ENCODE results near the gene RPTOR.
A peak's percentile ranks its signal among the peaks of the same experiment; 100 is the strongest.
"Not testable (repeated sequence)": the region's sequence is repeated elsewhere in the genome, so short reads cannot be mapped to it uniquely, and the experiment has no call there.

RPTOR gene

DNA sequence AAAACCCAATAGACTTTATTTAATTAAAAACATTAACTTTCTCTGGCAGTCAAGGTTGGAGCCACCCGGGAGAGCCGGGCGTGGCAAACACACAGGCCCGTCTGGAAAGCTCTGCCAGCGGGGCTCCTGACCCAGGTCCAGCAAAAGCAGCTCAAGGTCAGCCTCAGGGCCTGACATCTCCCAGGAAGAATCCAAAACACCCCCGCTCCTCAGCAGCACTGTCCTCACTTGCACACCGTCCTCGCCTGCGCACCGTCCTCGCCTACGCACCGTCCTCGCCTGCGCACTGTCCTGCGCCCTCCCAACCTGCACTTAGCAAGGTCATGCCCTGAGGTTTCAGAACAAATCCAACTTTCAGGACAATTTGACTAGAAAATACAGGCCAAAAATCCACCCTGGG, 31.4 kb upstream of the RPTOR start:
- no peak for DNase-seq

DNA sequence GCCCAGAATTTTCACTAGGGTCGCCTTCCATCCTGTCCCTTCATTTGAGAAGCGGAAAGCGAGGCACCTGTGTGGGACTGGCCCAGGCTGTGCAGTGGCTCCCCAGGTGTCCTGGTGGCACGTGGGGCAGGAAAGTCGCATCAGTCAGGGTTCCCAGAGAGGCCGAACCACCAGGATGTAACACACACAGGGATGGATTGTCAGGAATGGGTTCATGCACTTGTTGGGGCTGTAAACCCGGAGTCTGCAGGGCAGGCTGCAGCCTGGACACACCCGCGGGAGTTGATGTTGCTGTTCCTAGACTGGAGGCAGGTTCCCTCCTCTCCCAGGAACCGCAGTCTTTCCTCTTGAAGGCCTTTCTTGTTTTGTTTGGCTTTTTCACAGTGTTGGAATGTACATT, 30.7 kb upstream of the RPTOR start:
- no peak for DNase-seq

DNA sequence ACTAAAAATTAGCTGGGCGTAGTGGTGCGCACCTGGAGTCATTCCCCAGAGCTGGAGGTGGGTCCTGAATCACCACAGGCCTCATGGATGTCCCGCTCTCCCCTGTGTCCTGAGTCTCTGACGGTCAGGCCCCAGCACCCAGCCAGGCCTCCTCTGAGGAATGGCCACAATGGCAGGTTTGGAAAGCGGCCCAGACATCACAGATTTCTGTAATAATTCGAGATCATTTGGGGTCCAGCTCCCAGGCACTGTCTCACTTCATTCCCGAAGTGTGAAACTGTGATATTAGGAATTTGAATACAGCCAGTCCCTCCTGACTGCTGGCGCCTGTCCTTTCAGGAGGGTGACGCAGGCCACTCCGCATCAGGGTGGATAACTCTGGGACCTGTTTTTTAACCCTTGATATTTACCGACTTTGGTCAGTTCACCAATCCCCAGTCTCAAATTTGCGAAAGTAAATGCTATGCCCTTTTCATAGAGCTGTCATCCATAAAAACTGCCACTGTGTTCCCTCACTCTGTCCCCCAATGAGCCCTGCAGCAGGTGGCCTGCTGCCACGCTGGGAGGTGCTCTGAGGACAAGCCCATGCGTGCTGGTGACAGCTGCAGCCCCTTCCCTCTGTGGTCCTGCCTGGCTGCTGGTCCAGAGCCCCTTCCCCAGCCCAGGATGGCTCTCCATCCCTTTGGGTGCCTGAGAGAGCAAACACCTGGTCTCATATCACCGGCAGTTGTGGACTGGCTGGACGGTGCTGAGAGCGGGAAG, 28.3 kb upstream of the RPTOR start:
- DNase-seq = peak in 1 of 3 experiments; percentile 39

DNA sequence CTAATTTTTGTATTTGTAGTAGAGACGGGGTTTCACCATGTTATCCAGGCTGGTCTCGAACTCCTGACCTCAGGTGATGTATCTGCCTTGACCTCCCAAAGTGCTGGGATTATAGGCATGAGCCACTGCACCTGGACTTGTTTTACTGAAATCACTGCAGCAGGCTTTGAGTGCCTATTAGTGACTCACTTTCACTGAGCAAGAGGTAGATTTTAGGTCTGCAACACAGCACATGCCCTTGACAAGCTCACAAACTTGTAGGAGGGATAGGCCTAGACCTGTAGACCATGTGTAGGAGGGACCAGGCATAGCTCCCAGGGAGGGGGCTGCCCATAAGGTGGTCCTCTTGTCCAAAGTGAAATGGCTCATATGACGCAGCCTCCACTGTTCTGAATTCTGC, 27.0 kb upstream of the RPTOR start:
- no peak for DNase-seq

DNA sequence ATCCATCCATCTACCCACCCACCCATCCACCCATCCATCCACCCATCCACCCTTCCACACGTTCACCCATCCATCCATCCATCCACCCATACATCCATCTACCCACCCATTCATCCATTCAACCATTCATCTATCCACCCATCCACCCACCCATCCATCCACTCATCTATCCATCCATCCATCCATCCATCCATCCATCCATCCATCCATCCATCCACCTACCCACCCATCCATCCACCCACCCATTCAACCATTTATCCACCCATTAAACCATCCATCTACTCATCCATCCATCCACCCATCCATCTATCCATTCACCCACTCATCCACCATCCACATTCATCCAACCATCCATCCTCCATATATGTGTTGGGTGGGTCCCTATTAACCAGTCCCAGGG, 26.2 kb upstream of the RPTOR start:
- DNase-seq = no peak

DNA sequence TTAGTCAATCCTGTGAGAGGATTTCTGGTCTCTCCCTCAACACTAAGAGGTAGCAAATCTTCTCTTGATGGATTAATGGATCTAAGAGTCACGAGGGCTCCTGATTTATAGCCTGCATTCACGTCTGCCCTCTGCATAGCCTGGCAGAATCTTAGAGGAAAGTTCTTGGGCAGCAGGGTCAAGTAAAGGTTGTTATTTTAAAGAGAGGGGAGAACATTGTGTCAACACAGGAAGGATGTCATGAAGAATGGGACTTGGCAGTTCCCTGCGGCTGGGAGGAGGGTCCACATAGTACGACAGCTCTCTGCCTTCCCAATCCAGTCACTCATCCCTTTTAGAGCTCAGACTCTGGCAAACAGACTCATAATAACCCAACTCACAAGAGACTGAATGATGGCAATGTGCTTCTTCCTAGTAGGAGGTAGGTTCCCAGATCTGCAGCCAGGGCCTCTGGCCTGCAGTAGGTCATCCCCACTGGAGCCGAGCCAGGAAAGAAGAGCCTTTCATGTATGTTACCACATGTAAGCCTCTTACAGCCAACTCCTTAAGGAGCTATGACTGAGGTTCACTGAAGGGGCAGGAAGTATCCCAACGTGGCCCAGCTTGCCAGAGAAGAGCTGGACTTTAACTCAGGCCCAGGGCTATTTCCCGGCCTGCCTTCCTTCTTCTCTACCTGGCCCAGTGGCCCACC, 25.4 kb upstream of the RPTOR start:
- DNase-seq = no peak

DNA sequence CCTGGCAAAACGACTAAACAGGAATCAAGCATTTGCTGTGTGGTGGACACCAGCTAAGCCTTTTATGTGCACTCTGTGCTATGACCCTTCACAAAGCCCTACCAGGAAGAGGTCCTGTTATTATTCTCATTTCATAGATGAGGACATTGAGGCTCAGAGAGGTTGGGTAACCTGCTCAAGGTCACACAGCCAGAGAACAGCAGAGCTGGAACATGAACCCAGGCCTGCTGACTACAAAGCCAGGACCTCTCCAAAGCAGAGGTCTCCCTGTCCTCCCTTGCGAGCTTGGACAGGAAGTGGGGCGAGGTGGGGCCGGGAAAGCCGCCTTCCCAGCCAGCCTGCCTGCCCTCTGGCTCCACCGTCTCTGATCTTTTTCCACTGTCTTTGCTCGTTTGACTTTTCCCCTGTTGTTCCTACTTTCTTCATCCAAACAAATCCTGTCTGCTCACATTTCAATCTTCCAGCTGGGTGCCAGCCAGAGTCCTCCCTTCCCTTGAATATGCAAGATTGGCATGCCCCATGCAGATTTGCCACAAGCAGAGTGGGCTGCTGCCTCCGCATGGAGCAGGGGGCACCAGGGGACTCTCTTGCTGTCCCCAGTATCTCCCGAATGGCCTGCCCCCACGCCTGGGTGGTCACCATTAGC, 23.7 kb upstream of the RPTOR start:
- no peak for DNase-seq

DNA sequence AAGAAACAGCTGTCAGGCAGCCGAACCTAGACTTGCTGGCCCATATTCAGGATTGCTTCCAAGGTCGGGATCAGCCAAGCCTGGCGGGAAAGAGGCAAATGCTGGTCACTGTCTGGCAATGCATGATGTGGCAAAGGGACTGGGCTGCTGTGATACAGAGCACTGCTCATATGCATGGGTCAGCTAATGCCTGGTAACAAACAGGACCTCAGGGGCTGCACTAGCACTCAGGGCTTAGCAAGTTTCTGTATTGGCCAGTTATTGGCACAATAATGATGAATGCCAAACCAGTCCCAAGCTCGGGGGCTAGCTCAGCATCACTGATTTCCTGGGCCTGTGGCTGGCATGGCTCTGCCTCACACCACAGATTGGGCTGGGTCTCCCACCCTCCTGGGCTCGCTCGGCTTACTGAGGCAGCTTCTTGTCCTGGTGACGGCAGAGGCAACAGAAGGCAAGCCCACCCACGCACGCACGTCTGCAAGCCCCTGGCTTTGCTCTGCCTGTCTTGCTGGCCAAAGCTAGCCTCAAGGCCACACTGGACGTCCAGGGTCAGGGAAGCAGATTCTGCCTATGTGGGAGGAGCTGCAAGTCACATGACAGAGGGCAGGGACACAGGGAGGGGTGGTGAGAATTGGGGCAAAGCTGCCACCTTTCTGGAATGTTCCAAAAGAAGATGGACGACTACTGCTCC, 21.4 kb upstream of the RPTOR start:
- DNase-seq = no peak

DNA sequence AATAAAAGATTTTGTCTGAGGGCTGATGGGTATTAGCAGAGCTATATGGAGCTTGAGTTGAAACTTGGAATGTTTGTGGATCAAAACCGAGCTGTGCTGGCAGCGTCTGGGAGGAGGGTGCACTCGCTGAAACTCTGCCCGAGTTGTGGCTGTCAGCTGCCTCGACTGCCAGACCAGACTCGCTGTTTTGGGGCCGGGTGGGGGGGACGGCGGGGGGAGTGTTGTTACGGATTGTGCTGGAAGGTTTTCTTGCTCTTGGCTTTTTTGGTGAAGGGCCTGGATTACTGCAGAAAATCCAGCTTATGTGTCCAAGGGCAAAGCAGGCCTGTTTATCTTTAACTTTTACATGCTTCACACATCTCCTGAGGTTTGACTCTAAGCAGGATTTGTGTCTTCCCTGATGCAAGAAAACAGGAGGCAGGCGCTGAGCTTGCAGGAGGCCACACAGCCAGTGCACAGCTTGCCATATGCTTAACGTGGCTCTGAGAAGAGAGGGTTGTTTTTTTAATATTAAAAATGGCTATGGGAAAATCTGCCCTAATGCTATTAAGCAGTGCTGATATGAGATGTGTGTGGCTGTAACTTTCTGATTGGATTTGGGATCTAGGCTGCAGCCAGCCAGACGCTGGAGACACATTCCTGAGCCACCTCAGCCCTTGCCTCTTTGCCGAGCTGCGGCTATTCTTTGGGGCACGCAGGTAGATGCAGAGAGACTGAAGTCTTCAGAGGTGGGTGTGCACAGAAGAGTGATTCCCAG, 20.5 kb upstream of the RPTOR start:
- no peak for DNase-seq

DNA sequence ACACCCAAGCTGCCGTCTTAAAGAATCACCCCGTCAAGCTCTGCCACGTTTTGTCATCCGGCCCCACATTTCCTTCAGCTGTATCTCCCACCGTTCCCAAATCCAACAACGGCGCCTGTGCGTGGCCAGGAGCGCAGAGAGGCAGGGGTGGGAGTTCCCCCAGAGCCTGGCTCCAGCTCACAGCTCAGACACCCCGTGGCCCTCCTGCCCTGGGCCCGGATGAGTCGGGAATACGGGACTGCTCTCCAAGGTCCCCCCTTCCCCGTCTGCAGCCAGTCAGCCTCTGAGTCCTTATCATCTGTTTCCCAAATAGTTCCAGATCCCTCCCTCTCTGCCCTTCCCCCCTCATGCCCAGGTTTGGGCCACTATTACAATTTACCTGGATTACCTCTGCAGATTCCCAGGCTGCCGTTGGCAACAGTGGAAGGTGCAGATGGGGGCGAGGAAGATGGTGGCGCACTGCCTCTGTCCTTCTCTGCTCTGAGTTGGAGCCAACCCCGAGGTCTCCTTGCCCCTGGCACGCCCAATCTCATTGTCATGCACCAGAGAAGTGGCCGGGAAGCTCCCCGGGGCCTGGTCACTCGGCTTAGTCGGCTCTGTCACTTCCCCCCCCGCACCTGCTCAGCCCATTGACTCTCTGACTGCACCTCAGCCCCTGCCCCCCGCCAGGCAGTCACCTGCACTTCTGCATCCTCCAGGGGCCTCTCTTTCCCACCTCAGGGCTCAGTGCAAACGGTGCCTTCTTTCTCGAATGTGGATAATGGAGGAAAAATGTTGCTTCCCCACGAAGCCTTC, 18.3 kb upstream of the RPTOR start:
- DNase-seq = peak; percentile 12 to 55 (median 41)

DNA sequence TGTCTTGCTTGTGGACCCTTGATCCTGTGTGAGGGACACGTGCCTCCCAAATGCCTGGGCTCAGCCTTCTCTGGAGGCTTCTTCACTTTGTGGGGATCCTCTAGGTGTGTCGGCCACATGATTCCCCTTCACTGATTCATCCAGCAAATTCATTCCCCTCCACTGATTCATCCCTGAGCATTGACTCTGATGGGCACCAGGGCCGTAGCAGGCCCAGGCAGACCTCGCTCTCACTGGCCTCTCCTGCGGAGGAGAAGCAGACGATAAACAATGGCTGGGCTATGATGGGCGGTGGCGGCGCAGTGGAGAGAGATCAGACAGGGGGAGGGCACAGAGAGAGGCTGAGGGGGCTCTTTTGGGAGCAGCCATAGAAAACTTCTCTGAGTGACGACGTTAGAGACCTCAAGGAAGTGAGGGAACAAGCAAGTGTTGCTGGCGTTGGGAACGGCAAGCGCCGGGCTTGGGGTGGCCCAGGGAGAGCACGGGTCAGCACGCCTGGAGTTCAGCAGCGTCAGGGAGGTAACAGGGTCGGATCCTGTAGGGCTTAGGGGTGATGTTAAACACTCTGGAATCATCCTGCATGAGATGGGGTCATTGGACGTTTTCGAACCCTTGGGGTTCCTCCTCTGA, 17.5 kb upstream of the RPTOR start:
- no peak for DNase-seq

DNA sequence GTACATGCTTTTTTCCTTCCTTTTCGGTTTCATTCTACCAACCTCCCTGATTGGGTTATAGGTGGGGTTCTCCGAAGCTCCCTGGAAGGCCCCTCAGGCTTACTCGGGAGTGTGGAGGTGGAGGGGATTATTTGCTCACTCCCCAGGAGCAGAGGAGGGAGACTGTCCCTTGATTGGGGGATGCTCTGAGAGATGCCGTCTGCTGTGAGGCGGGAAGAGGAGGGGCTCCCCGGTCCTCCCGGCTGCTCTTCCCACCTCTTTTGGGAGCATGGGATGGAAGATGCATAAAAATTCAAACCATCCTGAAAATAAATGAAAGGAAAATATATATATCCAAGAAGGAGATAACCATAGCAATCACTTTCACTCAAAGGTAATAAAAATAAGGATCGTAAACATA, 16.1 kb upstream of the RPTOR start:
- DNase-seq = no peak

DNA sequence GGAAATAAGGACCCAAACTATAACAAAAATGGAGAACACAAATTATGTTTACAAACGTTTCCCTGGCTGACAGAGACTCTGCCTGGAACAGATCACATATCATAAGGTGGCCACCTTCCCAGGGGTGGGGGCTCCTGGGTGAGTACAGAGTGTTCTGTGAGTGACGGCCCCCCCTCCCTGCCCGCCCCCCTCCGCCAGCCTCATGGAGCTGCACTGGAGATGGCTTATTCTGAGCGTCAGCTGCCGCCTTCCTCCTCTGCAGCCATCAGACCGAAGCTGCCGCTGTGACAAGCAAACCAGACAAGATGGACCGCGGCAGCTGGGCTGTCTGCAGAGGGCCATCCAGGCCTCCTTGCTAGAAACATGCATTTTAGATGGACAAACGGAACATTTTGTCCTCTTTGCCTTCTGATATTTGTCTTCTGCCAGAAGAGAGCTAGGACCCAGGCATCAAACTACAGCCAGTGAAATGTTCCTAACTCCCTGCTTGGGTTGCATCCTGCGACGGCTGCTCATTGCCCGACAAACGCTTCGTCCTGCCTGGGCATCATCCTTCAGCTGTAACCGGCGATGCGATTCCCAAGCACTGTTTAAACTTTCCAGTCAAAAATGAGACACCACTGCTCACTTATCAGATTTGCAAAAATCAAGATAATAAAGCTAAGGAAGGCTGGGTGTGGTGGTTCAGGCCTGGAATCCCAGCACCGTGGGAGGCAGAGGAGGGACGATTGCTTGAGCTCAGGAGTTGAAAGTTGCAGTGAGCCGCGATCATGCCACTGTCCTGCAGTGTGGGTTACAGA, 15.3 kb upstream of the RPTOR start:
- peak in 1 of 3 experiments; percentile 17 for DNase-seq

DNA sequence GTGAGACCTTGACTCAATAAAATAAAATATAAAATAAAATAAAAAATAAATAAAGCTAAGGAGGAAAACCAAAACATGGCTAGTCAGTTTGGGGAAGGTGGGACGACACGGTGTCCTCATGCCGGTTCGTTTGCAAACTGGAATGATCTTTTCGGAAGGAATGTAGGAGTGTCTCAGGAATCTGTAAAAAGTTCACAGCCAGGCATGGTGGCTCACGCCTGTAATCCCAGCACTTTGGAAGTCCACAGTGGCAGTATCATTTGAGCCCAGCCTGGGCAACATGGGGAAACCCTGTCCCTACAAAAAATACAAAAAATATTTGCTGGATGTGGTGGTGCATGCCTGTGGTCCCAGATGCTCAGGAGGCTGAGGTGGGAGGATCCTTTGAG, 14.7 kb upstream of the RPTOR start:
- no peak for DNase-seq

DNA sequence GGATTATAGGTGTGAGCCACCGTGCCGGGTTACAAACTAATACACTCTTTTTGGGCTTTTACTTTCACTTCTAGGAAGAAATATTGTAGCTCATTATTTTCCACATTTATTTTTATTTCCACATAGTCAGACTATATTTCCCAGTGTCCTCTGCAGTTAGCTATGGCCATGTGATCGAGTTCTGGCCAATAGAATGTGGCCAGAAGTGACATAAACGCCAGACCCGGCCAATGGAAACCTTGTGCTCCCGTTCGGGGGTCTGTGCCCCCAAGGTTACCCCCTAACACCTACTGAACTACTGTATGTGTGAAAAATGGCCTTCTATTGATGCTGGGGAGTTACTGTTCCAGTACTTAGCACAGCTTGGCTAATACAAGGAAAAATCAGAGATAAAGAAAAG, 13.2 kb upstream of the RPTOR start:
- DNase-seq = no peak

DNA sequence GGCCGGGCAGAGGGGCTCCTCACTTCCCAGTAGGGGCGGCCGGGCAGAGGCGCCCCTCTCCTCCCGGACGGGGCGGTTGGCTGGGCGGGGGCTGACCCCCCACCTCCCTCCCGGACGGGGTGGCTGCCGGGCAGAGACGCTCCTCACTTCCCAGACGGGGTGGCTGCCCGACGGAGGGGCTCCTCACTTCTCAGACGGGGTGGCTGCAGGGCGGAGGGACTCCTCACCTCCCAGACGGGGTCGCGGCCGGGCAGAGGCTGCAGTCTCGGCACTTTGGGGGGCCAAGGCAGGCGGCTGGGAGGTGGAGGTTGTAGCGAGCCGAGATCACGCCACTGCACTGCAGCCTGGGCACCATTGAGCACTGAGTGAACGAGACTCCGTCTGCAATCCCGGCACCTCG, 7.3 kb upstream of the RPTOR start:
- not testable (repeated sequence) for DNase-seq

DNA sequence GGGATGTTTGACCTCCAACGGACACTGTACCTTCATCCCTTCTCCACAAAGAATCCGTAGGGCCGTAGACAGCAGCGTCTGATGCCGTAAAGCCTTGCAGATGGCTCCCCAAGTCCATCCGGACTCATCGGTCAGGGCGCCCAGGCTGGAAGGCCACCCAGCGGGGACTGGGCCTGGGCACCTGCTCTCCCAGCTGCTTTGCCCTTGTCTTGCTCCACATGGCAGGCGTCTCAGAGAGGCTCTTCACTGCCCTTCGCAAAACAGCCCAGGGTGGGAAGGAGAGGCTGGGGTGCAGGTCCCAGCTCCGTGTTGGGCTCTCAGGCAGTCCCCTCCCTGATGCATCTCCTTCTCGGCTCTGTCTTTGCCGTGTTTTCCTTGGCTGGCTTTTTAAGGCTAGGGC, 6.2 kb upstream of the RPTOR start:
- no peak for DNase-seq

DNA sequence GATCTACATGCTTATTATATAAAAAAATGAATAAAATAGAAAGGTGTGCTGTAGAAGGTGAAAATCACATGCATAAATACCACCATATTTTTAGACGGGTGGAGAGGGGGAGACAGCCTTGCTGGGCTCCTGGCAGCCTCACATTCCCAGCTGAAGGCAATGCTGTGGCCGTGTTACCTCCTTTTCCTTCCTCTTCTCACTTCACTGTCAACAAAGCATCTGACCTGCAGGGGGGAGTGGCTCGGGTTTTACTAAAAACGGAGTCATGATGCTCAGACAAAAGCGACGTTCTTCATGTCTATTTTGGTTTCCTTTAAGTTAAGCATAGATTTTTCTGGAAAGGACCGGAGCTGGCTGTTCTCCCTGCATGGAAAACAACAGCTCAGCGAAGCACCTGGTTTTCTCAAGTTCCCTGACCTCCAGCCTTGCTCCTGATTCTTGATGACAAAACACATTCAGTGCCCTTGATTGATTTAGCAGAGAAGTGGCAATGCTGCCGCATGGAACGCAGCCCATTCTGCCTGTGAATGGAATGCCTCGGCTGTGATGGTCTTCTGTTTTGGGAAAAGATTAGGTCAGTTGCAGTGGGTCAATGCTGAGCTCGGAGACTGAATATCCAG, 5.5 kb upstream of the RPTOR start:
- DNase-seq = peak in 1 of 3 experiments; percentile 52

DNA sequence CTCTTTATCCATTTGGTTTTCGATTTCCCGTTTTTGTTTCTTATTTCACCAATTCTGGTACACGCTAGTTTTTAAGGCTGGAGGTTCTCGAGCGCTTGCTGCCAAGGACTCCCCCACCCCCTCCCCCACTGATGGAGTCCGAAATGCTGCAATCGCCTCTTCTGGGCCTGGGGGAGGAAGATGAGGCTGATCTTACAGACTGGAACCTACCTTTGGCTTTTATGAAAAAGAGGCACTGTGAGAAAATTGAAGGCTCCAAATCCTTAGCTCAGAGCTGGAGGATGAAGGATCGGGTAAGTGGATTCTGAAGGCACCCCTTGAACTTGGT, 825 bp downstream of the RPTOR start:
- DNase-seq = no peak

DNA sequence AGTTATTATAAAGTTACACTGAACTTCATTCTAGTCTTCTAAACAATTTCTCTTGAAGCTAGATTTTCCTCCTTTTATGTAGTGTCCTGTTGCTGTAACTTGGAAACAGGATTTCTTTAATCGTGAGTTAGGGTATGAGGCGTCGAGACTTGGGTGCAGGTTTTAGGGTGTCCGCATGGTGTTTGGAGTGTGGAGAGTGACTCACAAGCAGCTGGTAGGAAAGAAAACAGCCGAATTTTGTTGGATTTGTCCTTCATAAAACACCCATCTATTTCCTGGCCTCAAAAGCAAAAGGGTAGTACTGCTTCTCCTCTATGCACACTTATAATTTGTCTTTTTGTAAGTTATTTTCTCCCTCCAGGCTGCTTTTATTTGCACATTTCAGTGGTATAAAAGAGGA, 1.6 kb downstream of the RPTOR start:
- DNase-seq = no peak

Data from NCI-H1417 (cell line).